GM21528 (cell line): ENCODE results near the gene RGS13.

Experiments used
- ATAC-seq: cut with Tn5 transposase; IDR thresholded peaks from one replicate; pipeline ENCODE4 v1.9.1; 2021; ENCODE audit warnings: mild to moderate bottlenecking, moderate library complexity; ENCODE audit not compliant: unreplicated experiment, low FRiP score

Gene RGS13, protein sequence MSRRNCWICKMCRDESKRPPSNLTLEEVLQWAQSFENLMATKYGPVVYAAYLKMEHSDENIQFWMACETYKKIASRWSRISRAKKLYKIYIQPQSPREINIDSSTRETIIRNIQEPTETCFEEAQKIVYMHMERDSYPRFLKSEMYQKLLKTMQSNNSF

GRCh38 chr1:192635939-192636338, at the start of gene RGS13:
Gene RGS13, plus strand, starts transcription at chr1:192636147. Its CDS starts 8,188 bp downstream, at chr1:192644335.
- no peak for ATAC-seq

DNA sequence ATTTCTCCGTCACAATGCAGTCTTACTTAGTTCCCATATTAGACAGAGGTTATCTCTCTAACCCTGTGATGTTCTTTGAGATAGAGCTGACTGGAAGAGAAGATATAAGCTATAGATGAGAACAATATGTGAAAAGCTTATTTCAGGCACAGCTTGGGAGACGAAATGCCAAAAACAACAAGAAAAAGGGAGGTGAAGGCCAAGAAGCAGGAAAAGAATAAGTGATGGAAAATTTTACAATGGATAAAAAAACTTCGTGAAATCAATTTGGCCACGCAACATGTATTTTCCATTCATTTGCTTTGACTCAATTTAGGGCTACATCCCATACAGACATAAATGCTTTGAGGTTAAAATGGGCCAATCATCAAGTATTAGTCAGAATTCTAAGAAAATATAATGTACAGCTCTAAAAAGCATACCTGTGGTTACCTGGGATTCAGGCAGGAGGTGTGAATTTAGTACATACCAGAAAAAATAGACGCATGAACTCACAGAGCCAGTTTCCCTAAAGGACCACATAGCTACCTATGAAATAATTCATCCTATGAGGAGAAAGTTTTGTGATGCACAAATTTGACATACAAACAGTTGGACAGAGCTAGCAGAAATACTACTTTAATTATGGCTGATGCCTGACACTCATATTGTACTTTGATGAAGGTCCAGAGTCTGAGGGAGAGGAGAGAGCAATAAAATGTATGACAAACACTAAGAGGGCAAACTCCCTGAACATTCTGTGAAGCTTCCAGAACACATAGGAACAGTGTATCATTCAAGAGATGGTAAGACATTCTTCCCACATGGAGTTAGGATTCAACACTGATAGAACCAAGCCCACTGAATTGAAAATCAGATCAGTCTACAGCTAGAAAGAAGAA, 48.3 kb upstream of the RGS13 start:
- no peak for ATAC-seq

DNA sequence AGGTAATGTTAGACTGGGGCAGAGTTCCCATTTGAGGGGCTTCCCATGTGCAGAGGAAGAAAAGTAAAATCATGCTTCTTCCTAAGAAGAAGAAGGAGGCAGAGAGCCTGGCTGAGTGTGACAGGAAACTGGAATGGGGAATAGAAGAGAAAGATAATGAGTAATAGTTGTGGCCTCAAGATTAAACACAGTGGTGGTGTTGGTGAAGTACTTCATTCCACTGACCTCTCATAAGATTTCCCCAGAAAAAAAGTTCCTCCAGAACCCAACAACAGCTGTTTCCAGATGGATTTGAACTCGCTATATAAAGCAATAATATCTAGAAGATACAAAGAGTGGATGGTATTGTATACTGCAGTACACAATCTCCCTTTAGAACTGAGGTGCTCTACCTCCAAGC, 47.4 kb upstream of the RGS13 start:
- ATAC-seq = no peak

DNA sequence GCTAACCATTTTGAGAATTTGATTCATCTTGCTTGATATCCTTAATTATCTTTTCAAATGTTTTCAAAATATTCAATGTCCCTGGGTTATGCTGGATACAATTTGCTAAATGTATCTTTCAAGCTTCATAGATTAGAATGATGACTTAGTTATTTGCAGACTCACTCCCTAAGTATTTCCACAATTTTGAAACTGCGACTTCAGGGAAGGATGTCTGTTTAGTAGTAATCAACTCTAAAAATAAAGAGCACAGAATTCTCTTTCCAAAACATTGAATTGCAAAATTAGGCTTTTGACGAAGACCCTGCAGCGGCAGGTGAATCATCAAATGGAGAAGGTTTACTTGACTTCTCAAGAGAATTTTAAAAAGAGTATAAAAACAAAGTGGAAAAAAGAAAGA, 46.1 kb upstream of the RGS13 start:
- ATAC-seq = no peak

DNA sequence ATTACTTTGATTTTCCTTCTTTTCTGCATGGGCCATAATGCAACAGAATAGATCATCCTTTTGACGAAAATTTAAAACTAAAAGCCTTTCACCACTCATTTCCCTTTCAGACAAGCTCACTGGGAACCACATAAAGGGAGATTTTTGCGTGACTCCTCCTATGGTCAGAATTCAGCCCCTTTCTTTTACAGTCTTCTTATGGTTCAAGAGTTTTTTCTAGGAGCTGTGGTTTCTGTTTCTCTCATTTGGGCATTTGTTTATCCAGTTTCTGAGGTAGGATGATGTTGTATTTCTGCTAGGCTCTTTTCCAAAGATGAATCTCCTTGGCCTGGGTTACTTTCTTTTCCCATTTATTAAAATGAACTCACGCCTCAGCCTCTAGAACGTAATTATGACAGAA, 43.4 kb upstream of the RGS13 start:
- no peak for ATAC-seq

DNA sequence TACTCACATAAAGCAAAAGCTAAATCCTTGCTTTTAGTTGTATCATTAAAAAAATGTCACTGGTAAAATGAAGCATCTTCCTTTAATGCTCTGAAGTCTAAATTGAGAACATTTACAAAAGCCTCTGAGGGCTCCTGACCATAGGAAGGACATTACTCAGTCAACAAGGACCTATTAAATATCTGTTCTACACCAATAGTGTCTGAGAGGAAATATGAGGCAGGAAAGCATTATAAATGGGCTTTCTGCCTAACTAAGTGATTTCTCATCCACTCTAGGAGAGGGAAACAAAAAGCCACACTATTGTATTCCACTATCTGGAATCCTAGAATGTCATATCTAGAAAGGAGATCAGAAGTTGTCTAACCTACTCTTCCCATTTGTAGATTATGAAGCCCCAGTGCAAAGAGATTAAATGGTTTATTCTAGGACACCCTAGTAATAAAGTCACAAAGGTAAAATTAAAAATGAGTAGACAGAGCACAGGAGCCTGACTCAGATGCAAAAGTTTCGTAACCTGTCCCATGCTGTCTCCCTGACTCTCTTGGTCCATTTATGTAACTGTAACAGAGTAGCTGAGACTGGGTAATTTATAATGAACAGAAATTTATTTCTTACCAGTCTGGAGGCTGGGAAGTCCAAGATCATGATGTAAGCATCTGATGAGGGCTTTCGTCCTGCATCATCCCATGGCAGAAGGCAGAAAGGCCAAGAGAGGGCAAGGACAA, 42.8 kb upstream of the RGS13 start:
- no peak for ATAC-seq

- ATAC-seq = no peak
Observed at GRCh38 chr1:192595299-192595698, 40.6 kb upstream of the RGS13 start.

DNA sequence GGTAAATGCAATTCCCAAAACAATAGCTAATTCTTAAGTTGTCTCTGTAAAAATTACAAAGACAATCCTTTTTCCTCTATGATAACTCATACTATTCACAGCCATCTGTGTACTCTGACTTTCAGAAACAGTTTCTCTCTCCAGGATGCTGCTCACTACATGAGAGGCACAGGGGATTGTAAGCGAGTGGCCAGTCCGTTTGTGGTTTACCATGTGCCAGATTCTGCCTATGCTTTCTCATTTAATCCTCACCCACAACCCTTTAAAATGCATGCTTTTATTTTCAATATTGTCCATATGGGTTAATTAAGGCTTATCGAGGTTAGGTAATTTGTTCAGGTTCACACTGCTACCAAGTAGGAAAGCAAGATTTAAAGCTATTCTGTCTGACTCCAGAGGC, 37.4 kb upstream of the RGS13 start:
- ATAC-seq = no peak

DNA sequence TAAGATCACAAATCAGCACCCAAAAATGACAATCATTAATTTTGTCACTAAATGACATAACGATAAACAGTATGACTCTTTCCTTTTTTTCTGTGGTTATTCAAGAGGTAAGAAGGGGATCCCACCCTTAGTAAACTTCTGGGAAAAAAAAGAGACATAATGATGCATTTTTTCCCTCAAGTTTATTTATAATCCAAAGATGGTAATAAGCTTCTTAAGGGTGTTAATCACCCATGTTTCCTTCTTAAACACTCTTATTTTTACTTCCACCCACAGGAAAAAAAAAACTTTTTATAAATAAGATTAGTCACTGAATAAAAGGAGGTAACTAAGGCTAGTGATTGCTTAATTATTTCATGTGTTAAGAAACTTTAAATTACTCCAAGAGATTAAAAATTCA, 35.7 kb upstream of the RGS13 start:
- no peak for ATAC-seq

- no peak for ATAC-seq
Observed at GRCh38 chr1:192601143-192601542, 34.8 kb upstream of the RGS13 start.

- ATAC-seq = no peak
Observed at GRCh38 chr1:192601567-192601966, 34.4 kb upstream of the RGS13 start.

DNA sequence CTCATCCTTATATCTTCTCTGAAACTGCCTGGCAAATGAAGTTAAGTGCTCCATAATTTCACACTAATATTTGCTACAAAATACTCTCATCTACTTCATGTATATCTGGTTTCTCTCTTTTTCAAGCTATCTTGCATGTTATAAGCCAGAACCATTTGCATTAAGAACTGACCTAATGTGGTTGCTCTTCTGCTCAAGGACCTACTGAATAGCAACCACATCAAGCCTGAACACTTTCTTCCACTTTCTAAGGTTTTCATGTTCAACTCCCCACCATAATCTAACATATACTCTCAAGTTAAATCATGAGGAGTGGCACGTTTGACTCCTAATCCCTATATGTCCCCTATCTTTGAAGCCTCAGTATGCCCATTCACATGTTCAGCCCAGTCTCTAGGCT, 33.2 kb upstream of the RGS13 start:
- ATAC-seq = no peak

DNA sequence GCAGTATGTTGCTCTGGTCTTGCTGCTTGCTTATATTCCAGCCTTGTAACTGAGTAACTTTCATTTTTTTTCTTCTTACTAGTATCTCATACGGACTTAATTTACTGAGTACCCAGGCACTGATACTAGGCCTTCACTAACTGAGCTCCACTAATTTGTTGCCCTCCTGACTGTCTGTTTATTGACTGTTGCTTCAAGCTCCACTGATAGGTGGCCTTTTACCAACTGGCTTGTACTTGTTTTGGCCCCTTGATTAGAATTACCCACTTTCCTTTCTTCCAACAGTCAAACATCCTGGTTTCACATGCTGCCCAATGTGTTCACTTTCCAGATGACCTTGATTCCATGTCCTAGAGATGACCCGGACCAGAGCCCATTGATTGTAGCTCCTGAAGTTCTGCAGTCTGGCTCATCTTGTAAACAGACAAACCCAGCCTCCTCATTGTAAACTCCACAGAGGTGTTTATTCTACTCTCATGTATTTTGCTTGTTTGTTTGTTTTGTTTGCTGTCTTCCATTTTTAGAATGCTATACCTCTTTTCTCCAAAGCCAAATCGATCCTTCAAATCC, 32.6 kb upstream of the RGS13 start:
- no peak for ATAC-seq

DNA sequence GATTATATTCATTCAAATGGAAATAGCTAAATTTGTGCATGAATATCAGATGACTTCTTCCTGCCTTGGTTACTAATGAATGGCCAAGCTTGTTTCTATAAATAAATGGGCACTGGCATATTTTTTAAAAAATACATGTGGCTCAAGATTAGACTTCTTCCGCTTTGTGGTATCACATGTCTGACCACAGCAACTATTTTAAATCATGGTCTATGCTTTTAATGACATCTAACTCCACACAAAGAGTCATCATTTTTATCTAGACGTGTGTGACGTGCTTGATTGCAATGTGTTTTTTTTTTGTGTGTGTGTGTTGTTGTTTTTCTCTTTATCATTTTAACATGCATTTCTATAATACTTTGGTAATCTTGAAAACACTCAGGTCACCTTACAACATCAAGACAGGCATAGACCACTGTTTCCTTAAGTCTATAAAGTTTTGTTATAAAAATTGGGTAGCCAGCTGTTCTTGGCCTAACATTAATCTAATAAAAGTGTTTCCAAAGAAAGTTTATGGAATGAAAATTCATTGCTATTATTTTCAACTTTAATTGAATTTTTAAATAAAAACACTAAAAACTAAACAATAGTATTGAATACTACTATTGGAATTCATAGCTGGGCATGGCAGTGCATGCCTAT, 30.8 kb upstream of the RGS13 start:
- ATAC-seq = peak; percentile 36

- ATAC-seq = no peak
Observed at GRCh38 chr1:192608671-192609070, 27.3 kb upstream of the RGS13 start.

DNA sequence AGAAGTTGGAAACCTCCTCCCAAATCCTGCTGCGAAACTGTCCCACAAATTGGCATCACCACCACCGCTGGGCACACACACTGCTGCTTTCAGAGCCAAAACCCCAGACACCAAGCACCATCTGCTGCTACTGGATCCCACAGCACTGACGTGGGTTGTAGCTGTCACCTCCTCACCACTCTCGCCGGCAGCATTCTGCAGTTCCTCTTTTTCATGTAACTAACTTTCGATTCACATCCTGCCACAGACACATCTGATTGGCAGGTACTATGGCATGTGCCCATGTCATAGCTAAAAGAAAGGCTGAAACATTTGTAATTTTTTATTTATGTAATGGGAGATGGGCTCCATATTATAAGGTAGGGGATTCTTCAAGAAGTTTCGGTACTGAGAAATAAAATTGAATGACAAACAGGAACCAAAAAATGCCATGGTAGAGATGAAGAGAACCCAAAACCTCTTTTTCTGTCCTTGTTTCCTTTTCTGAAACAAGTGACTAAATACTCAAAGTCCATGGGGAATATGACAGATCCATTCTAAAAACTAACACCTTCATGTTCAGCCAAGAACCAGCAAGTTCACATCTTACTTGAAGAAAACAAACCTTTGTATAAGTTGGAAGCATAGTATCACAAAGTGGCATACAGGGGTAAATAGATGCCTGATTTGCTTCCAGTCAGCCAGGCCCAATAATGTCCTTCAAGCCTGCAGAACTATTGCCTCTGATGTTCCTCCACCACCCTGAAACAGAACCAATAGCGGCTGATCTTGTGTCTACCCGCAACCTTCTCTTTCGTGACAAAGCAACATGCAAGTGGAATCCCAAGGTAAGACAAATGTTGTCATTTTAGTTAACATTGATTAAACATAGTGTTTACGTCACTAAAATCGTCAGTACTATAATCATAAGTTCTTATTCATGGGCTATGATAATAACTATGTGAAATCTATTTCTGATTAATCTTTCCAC, 26.6 kb upstream of the RGS13 start:
- peak; percentile 100 for ATAC-seq

DNA sequence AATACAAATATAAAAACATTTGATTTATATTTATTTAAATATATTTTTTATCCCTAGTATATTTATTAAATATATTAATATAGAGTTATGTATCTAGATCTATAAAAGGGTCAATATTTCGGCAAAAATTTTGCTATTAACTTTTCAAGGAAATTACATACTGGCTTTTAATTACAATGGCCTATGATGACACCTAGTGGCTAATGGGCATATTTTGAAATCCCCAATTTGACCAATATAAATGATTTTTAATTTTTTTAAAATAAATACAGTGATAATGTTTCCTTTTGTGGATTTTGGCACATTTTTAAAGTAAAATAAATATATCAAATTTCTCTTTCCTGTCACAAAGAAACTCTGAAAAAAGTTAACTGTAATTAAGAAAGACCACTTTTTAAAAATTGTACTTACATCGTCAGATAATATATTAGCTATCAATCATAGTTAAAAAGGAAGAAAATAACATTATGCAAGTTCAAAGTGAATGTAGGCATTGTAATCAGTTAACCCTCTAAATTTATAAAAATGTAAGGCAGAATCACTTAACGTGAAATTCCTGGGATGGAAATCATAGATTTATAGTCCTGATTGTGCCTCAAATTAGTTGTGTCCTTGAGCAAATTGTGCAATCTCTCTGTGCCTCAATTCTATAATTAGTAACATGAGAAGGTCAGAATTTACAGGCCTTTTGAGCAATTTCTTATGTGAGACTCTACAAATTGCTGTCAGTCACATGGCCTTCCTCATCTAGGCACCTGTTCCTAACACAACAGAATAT, 25.6 kb upstream of the RGS13 start:
- no peak for ATAC-seq

DNA sequence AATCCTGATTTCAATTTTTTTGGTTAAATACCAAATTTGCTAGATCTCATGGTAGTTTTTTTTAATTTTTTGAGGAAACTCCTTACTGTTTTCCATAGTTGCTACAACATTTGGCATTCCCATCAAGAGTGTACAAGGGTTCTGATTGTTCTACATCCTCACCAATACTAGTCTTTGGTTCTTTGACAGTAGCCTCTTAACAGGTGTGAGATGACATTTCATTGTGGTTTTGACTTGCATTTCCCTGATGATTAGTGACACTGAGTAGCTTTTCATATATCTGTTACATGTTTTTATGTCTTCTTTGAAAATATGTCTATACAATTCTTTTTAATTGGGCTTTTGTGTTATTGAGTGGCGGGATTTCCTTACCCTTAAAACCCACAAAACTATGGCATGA, 20.9 kb upstream of the RGS13 start:
- ATAC-seq = no peak
